GM19328 (cell line): ENCODE measurements around the gene SS18L1.
"Not testable (repeated sequence)": the region's sequence is repeated elsewhere in the genome, so short reads cannot be mapped to it uniquely, and the experiment has no call there.

Source experiments
- ATAC-seq: cut with Tn5 transposase; IDR thresholded peaks from one replicate; pipeline ENCODE4 v1.9.1; 2021; ENCODE audit warnings: mild to moderate bottlenecking, moderate library complexity; ENCODE audit not compliant: unreplicated experiment

The SS18L1 gene

DNA sequence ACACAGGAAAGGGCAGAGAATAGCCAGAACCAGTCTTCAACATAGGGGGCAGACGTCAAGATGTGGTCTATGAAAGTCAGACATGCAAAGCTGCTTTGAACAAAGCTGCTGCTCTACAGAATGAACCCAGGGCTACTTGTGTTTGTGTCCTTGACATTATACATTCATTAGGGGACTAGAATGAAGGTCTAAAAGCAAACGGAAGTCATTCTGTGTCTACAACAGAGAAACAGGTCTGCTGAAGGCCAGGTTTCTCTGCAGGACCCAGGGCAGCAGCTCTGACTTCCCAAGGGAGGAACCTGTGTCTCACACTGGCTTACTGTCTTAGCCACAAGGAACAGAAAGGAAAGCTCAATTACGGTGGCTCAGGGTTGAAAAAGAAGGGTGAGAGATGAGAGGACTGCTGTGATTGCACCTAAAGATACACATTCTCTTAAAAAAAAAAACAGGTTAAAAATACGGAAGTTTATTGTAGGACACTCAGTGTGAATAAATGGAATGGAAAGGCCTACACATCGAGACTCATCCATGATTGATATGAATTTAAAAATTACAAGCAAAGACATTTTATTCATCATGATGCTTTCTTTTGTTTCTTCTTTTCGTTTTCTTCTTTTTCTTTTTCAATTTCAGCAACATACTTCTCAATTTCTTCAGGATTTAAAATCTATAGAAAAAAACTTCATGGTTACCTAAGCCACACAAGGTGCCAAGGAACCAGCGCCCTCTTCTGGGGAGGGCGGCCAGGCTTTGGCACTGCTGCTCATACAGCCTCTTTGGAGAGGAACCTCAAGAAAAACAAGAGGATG lies 7.1 kb upstream of the SS18L1 start:
- no peak for ATAC-seq

DNA sequence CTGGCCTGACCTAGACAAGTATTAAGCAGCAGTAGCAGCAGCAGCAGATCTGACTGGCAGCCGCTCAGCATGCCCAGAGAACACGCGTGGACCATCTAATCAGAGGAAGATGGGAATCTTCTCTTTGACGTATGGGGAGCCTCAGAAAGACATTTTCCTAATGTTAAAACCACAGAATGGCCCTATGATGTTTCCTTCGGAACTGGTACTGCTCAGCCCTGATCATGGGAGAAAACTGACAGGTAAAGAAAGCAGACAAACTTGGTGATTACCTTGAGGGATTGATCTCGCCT lies 6.5 kb upstream of the SS18L1 start:
- no peak for ATAC-seq

GRCh38 chr20:62137478-62138203 lies 5.9 kb upstream of the SS18L1 start:
- no peak for ATAC-seq

DNA sequence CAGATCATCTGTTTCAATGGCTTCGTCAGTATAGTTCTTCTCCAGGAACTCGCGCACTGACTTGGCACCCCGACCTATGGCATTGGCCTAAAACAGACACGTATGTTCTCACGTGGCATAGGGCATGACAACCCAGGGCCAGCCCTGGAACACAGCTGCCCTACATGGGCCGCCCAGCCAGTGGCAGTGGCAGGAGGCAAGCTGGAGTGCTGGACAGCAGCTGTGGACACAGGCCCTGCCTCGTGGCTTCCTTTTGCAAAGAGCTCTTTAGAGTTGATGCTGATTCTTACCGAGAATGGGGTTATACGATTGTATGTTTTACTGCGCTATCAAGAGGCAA lies 5.4 kb upstream of the SS18L1 start:
- no peak for ATAC-seq

GRCh38 chr20:62138912-62139311 lies 4.7 kb upstream of the SS18L1 start:
- ATAC-seq, result no peak

- no peak for ATAC-seq
Measured at GRCh38 chr20:62139636-62140035, 3.9 kb upstream of the SS18L1 start.

GRCh38 chr20:62141043-62141396 lies 2.5 kb upstream of the SS18L1 start:
- ATAC-seq, result no peak

DNA sequence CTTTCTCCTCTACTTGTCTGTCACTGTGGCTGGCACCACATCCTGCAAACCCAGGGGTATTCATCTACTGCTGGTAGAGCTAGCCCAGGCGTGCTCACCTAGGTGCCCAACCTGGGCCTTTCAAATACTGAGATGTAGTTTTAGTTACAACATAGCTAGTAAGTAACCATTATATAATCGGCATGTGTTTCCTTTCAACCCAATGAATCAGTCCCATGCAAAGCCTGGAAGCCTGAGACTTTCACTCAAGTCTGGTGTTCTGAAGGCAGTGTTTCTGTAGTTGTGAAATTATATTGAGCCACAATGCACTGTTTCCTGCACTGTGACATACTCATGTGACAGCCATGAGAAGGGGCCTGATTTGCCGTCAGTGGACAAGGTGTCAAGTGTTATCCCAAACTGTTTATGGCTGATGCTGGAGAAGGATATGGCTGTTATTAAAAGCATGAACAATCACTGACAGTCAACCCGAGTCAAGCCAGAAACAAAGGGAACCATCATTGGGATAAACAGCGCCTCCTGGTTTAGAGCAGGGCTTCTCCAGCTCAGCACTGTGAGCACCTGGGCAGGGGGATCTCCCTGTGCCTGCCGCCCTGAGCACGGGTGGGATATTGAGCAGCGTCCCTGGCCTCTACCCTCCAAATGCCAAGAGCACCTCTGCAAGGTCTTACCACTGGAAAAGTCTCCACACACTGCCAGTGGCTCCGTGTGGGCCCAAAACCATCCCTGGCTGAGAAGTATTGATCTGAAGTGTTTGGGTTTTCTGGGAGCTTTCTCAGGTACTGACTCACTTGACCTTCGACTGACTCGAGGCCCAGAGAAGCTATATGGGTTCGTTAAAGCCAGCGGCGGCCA lies 1.9 kb upstream of the SS18L1 start:
- no peak for ATAC-seq

GRCh38 chr20:62142252-62143080 lies 1.1 kb upstream of the SS18L1 start:
- peak; percentile 4 for ATAC-seq

- ATAC-seq, result peak; percentile 35
Measured at GRCh38 chr20:62143957-62144825, 622 bp downstream of the SS18L1 start.

DNA sequence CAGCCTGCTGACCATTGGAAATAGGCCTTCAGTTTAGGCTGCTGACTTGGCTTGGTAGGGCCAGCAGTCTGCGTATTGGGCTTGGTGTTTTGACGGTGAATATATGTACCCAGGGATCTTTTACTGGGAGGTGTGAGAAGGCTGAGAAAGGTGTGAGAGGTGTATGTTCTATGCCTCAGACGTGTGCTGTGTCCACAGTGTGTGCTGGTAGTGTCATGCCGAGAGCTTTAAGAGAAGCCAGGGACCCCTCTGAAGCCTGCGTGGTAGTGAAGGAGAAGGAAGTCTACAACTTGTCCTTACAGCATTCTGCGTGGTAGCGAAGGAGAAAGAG lies 2.1 kb downstream of the SS18L1 start:
- no peak for ATAC-seq

GRCh38 chr20:62146019-62146755 lies 2.6 kb downstream of the SS18L1 start:
- no peak for ATAC-seq

- no peak for ATAC-seq
Measured at GRCh38 chr20:62147125-62147524, 3.6 kb downstream of the SS18L1 start.

DNA sequence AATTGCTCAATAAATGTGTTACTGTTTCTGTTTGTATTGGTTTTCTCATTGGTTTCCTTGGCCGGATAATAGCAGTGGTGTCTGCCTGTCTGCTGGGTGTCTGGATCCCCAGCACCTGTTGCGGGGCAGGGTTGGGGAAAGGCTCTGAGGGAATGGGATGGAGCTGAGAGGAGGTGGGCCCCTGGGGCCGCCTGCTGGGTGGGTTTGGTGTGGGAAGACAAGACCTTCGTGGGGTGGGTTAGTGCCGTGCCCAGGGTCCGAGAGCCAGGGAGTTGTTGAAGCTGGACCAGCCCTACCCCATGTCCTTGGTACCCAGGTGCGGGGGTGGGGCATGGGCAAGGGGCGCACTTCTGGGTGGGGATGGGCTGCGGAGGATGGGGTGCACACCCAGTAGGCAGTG lies 4.0 kb downstream of the SS18L1 start:
- ATAC-seq, result no peak

- ATAC-seq, result not testable (repeated sequence)
Measured at GRCh38 chr20:62148383-62148782, 4.8 kb downstream of the SS18L1 start.

- ATAC-seq, result no peak
Measured at GRCh38 chr20:62148908-62149314, 5.3 kb downstream of the SS18L1 start.

- no peak for ATAC-seq
Measured at GRCh38 chr20:62149532-62150309, 6.2 kb downstream of the SS18L1 start.

GRCh38 chr20:62150310-62150575 lies 6.7 kb downstream of the SS18L1 start:
- ATAC-seq, result no peak

DNA sequence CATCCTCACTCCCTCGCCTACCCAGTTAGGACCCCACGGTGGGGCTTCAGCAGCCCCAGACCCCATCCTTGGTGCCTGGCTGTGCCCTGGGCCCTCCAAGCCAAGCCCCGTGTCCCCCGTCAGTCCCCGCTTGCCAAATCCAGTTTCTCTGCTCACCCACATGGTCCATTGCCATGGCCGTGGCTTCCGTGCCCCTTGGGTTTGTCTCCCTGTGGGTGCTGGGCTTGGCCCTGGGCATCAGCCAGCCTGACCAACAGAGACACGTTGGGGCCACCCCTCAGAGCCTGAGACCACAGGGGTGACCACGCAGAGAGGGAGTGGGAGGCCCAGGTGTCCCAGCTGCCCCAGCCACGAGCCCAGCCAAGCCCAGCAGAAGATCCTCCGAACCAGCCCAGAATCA lies 7.7 kb downstream of the SS18L1 start:
- no peak for ATAC-seq
